ENCODE measurements around the gene GRAP2. TPM values are rescaled to one million over a fixed set of nuclear protein-coding genes. Genes with fewer than 3 reads are reported as not detected.

Gene GRAP2
- total RNA-seq, 1 experiment from 2014 or later: not detected

GRCh38 chr22:39972641-39973040, 71.8 kb downstream of the GRAP2 start:
- Histone ChIP-seq H3K36me3 (ENCODE audit: low read depth, low read length) (no peaks in the 10 kb centered on the region), H3K9me3 (ENCODE audit: low read length) (no peaks in the 10 kb centered on the region), H3K4me3 (ENCODE audit: low read length) (no peak overlapping the region), H2AFZ (ENCODE audit: low read length) (no peak overlapping the region), H4K20me1 (ENCODE audit: low read length) (no peaks in the 10 kb centered on the region), H3K9ac (ENCODE audit: low read length) (no peak overlapping the region), H3K27me3 (ENCODE audit: low read length) (peaks cover 65% of the 10 kb centered on the region), H3K9me2 (replicated peaks; ENCODE audit: low read length) (no peaks in the 10 kb centered on the region), H3K4me2 (ENCODE audit: low read length) (no peak overlapping the region), H3K4me1 (ENCODE audit: insufficient read depth, low read length) (no peaks in the 10 kb centered on the region; the same call in 1 of the 2 replicates), H3F3A (ENCODE audit: low read length, unreplicated experiment) (no peaks in the 10 kb centered on the region), H3K79me2 (ENCODE audit: low read length) (no peaks in the 10 kb centered on the region), H3K27ac (ENCODE audit: low read length) (no peak overlapping the region)
- TF ChIP-seq EZH2phosphoT487 (IDR thresholded peaks at IDR 0.05; ENCODE audit: borderline replicate concordance, low read length) (no peak), EZH2 (IDR thresholded peaks at IDR 0.05; ENCODE audit: low read length, unreplicated experiment) (no peak), CTCF (conservative IDR thresholded peaks at IDR 0.05; ENCODE audit: low read depth, low read length) (no peak)
- BruUV-seq (replicated peaks): no TSS peak
- ATAC-seq (no peak), DNase-seq (no peak)
- ChIA-PET CTCF (no interaction called here), POLR2A (ENCODE audit: unreplicated experiment) (no interaction called here)
- intact Hi-C loops (cut with micrococcal nuclease): no loop called here

- Histone ChIP-seq H3K9me2 (replicated peaks; ENCODE audit: low read length) (no peaks in the 10 kb centered on the region), H3K79me2 (ENCODE audit: low read length) (no peaks in the 10 kb centered on the region), H3K9ac (ENCODE audit: low read length) (no peak overlapping the region), H3K27me3 (ENCODE audit: low read length) (peaks cover 70% of the 10 kb centered on the region), H3K9me3 (ENCODE audit: low read length) (no peaks in the 10 kb centered on the region), H3K27ac (ENCODE audit: low read length) (no peak overlapping the region), H3K4me2 (ENCODE audit: low read length) (no peak overlapping the region), H3K4me1 (ENCODE audit: insufficient read depth, low read length) (no peaks in the 10 kb centered on the region), H4K20me1 (ENCODE audit: low read length) (no peaks in the 10 kb centered on the region), H3F3A (ENCODE audit: low read length, unreplicated experiment) (no peaks in the 10 kb centered on the region), H3K36me3 (ENCODE audit: low read depth, low read length) (no peaks in the 10 kb centered on the region), H2AFZ (ENCODE audit: low read length) (no peak overlapping the region), H3K4me3 (ENCODE audit: low read length) (no peak overlapping the region)
- BruUV-seq (replicated peaks): no TSS peak
- no peak for TF ChIP-seq CTCF (conservative IDR thresholded peaks at IDR 0.05; ENCODE audit: low read depth, low read length)
- TF ChIP-seq EZH2phosphoT487 (IDR thresholded peaks at IDR 0.05; ENCODE audit: borderline replicate concordance, low read length): no peak
- no peak for TF ChIP-seq EZH2 (IDR thresholded peaks at IDR 0.05; ENCODE audit: low read length, unreplicated experiment)
- DNase-seq (no peak), ATAC-seq (no peak)
- CTCF ChIA-PET: no interaction called here
- intact Hi-C loops (cut with micrococcal nuclease): no loop called here
- POLR2A ChIA-PET (ENCODE audit: unreplicated experiment): no interaction called here
Measured at GRCh38 chr22:39973656-39974055, 72.8 kb downstream of the GRAP2 start.

GRCh38 chr22:39974065-39974464, 73.2 kb downstream of the GRAP2 start:
- Histone ChIP-seq H3K4me2 (ENCODE audit: low read length) (no peak overlapping the region), H3K9me3 (ENCODE audit: low read length) (no peaks in the 10 kb centered on the region), H3K27me3 (ENCODE audit: low read length) (peaks cover 73% of the 10 kb centered on the region), H3K4me1 (ENCODE audit: insufficient read depth, low read length) (no peaks in the 10 kb centered on the region), H3K9ac (ENCODE audit: low read length) (no peak overlapping the region), H3F3A (ENCODE audit: low read length, unreplicated experiment) (no peaks in the 10 kb centered on the region), H3K9me2 (replicated peaks; ENCODE audit: low read length) (no peaks in the 10 kb centered on the region), H3K27ac (ENCODE audit: low read length) (no peak overlapping the region), H4K20me1 (ENCODE audit: low read length) (no peaks in the 10 kb centered on the region), H3K4me3 (ENCODE audit: low read length) (no peak overlapping the region), H2AFZ (ENCODE audit: low read length) (no peak overlapping the region), H3K36me3 (ENCODE audit: low read depth, low read length) (no peaks in the 10 kb centered on the region), H3K79me2 (ENCODE audit: low read length) (no peaks in the 10 kb centered on the region)
- POLR2A ChIA-PET (ENCODE audit: unreplicated experiment): no interaction called here
- intact Hi-C loops (cut with micrococcal nuclease): no loop called here
- no peak for DNase-seq
- no peak for TF ChIP-seq CTCF (conservative IDR thresholded peaks at IDR 0.05; ENCODE audit: low read depth, low read length)
- TF ChIP-seq EZH2phosphoT487 (IDR thresholded peaks at IDR 0.05; ENCODE audit: borderline replicate concordance, low read length): no peak
- TF ChIP-seq EZH2 (IDR thresholded peaks at IDR 0.05; ENCODE audit: low read length, unreplicated experiment): no peak
- ATAC-seq: no peak
- BruUV-seq (replicated peaks): no TSS peak
- CTCF ChIA-PET: no interaction called here

Data from PC-3 (cell line).